Fibroblast of lung (primary cell): Measurements from ENCODE around the gene ATP13A5.

Experiments
- EZH2 ChIP-seq: IDR thresholded peaks from 2 replicates; pipeline ENCODE4 v1.5.1; 2012; ENCODE audit warnings: low read length, control low read depth, mild to moderate bottlenecking; ENCODE audit errors: missing control alignments
- TF ChIP-seq, protein P1 (sequence below), 2 donors: IDR thresholded peaks in 1 of 2; conservative IDR thresholded peaks in 1 of 2; 1 replicate in 1 of 2; 2 replicates in 1 of 2; pipeline ENCODE4 v1.5.1; 2011 to 2012; ENCODE audit warnings: low read length in 2 of 2, control low read depth in 1 of 2, inconsistent platforms in 1 of 2, low read depth in 1 of 2, mild to moderate bottlenecking in 1 of 2

DNA sequence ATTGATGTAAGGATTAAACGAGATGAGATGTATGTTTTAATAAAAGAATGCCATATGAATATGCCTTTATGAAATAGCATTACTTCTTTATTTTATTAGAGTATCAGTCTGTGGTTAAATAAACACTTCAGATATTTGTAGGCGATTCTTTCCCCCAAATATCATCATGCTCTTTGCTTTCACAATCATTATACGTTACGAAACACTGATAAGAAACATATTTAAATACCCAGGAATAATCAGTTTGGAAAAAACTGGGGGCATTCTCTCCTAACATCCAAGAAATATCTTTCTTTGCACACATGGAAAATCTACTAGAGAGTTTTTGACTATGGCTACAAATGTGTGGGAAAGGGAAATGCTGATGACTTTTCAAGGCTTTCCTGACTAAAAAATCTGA, 142.0 kb downstream of the ATP13A5 start:
- TF ChIP-seq, protein P1, sequence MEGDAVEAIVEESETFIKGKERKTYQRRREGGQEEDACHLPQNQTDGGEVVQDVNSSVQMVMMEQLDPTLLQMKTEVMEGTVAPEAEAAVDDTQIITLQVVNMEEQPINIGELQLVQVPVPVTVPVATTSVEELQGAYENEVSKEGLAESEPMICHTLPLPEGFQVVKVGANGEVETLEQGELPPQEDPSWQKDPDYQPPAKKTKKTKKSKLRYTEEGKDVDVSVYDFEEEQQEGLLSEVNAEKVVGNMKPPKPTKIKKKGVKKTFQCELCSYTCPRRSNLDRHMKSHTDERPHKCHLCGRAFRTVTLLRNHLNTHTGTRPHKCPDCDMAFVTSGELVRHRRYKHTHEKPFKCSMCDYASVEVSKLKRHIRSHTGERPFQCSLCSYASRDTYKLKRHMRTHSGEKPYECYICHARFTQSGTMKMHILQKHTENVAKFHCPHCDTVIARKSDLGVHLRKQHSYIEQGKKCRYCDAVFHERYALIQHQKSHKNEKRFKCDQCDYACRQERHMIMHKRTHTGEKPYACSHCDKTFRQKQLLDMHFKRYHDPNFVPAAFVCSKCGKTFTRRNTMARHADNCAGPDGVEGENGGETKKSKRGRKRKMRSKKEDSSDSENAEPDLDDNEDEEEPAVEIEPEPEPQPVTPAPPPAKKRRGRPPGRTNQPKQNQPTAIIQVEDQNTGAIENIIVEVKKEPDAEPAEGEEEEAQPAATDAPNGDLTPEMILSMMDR (conservative IDR thresholded peaks at IDR 0.05 in 1 of 2, IDR thresholded peaks at IDR 0.05 in 1 of 2; ENCODE audit: low read depth in 1 of 2, low read length in 2 of 2) = no peak
- no peak for TF ChIP-seq EZH2
